ENCODE results near the gene ANXA11. TPM values are rescaled to one million over a fixed set of nuclear protein-coding genes. Genes with fewer than 3 reads are reported as not detected.

ANXA11 gene
- total RNA-seq, 4 donors from 2014 or later = 85.1 to 103 (median 87.3) TPM

DNA sequence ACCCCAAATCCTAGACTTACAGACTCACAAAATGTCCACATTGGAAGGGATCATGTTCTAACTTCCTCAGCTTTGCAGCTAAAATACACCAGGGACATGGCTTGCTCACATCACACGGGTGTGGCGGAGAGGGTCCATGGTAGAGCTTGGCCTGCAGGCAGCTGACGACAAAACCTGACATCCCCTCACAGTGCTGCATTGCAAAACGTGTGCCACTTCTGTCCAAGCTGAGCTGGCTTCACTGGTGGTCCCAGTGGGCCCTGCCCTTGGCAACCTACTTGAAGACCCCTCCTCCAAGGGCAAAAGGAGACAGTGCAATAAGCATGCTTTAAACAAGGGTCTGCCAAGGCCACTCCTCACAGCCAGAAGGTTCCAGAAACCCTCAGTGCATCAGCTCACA lies 21.9 kb downstream of the ANXA11 start:
- Histone ChIP-seq H3K27ac (no peak overlapping the region), H3K36me3 (peaks cover 6% of the 10 kb centered on the region), H3K4me3 (no peak overlapping the region), H3K27me3 (no peaks in the 10 kb centered on the region), H3K9me3 (no peaks in the 10 kb centered on the region), H3K4me1 (peaks cover 45% of the 10 kb centered on the region)
- WGBS = 79% methylated on average over 4 of the region's 4 CpGs
- TF ChIP-seq CTCF (IDR thresholded peaks at IDR 0.05) (no peak), POLR2AphosphoS5 (IDR thresholded peaks at IDR 0.05) (no peak), EP300 (IDR thresholded peaks at IDR 0.05) (no peak)
- DNase-seq (ENCODE audit: low spot score in 2 of 2) = no peak

DNA sequence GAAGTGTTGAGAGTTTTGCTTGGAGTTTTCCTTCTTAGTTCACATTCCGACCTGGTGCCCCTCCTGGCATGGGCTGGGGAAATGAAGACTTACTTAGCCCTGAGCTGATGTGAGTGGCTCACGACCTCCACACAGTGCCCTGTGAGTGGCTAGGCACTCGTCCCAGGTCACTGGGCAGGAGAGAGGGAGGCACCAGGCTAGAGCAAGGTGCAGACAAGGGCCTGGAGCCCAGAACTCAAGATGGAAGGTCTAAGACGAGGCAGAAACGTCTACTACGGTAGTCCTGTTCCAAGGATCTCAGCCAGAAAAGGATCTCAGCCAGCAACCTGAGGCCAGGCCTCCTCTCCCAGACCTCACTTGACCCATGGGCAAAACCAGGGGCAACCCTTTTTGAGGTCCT lies 22.4 kb downstream of the ANXA11 start:
- TF ChIP-seq CTCF (IDR thresholded peaks at IDR 0.05) (no peak), EP300 (IDR thresholded peaks at IDR 0.05) (no peak), POLR2AphosphoS5 (IDR thresholded peaks at IDR 0.05) (no peak), POLR2A (IDR thresholded peaks at IDR 0.05) (no peak)
- peaks cover 47% of the 10 kb centered on the region for H3K4me1 ChIP-seq
- peaks cover 6% of the 10 kb centered on the region for H3K36me3 ChIP-seq
- H3K4me3 ChIP-seq = no peak overlapping the region
- DNase-seq (ENCODE audit: low spot score in 2 of 2) = no peak
- no peaks in the 10 kb centered on the region for H3K9me3 ChIP-seq
- WGBS = 80% methylated on average over 4 of the region's 6 CpGs
- no peaks in the 10 kb centered on the region for H3K27me3 ChIP-seq
- no peak overlapping the region for H3K27ac ChIP-seq

GRCh38 chr10:80177781-80178636 lies 27.3 kb downstream of the ANXA11 start:
- 80% methylated on average over 12 of the region's 12 CpGs for WGBS
- no peak overlapping the region for H3K4me3 ChIP-seq

DNA sequence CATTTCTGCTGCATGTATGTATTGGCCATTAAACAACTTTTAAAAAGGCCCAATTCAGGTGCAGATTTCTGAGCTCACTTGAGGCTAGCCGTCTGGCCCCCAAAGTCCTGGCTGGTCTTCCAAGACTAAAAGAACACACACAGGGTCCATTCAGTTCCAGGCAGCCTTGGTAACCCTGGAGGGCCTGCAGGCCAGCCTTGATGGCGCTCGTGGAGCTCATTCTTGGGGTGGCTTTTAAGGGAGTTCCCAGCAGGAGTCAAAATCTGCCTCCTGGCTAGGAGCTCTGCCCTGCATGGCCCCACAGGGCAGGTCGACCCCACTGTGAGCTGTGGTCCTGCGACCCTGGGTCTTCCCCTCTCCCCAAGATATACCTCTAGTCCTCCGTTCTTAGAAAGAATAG lies 28.8 kb downstream of the ANXA11 start:
- H3K27me3 ChIP-seq = no peaks in the 10 kb centered on the region
- TF ChIP-seq POLR2AphosphoS5 (IDR thresholded peaks at IDR 0.05) = no peak
- TF ChIP-seq POLR2A (IDR thresholded peaks at IDR 0.05) = no peak
- no peak for TF ChIP-seq EP300 (IDR thresholded peaks at IDR 0.05)
- TF ChIP-seq CTCF (IDR thresholded peaks at IDR 0.05) = no peak
- 87% methylated on average over 6 of the region's 6 CpGs for WGBS
- H3K27ac ChIP-seq = no peak overlapping the region
- H3K36me3 ChIP-seq = peaks cover 20% of the 10 kb centered on the region
- no peak overlapping the region for H3K4me3 ChIP-seq
- H3K4me1 ChIP-seq = peaks cover 37% of the 10 kb centered on the region
- no peaks in the 10 kb centered on the region for H3K9me3 ChIP-seq
- no peak for DNase-seq (ENCODE audit: low spot score in 2 of 2)

More at GRCh38 chr10:80177781-80178636, 27.3 kb downstream of the ANXA11 start:
- TF ChIP-seq CTCF (IDR thresholded peaks at IDR 0.05) (no peak), POLR2A (IDR thresholded peaks at IDR 0.05) (no peak), EP300 (IDR thresholded peaks at IDR 0.05) (no peak), POLR2AphosphoS5 (IDR thresholded peaks at IDR 0.05) (no peak)
- no peaks in the 10 kb centered on the region for H3K9me3 ChIP-seq
- DNase-seq (ENCODE audit: low spot score in 2 of 2) = no peak
- H3K27ac ChIP-seq = no peak overlapping the region
- H3K4me1 ChIP-seq = peaks cover 27% of the 10 kb centered on the region
- H3K36me3 ChIP-seq = peaks cover 11% of the 10 kb centered on the region
- no peaks in the 10 kb centered on the region for H3K27me3 ChIP-seq

GRCh38 chr10:80174641-80175395 lies 30.5 kb downstream of the ANXA11 start:
- Histone ChIP-seq H3K4me3 (no peak overlapping the region), H3K9me3 (no peaks in the 10 kb centered on the region), H3K27ac (no peak overlapping the region), H3K36me3 (peaks cover 31% of the 10 kb centered on the region), H3K27me3 (no peaks in the 10 kb centered on the region), H3K4me1 (peaks cover 37% of the 10 kb centered on the region)
- TF ChIP-seq POLR2A (IDR thresholded peaks at IDR 0.05) (no peak), CTCF (IDR thresholded peaks at IDR 0.05) (no peak), EP300 (IDR thresholded peaks at IDR 0.05) (no peak), POLR2AphosphoS5 (IDR thresholded peaks at IDR 0.05) (no peak)
- 92% methylated on average over 15 of the region's 15 CpGs for WGBS
- no peak for DNase-seq (ENCODE audit: low spot score in 2 of 2)
